T-helper 2 cell treated with Interferon-gamma antibody and Interleukin-4, amounts not matched to agents 100 ng/mL and 5 ng/mL, for 36 hours (primary cell): ENCODE data around the gene TRIM32. TPM values are rescaled to one million over a fixed set of nuclear protein-coding genes. Genes with fewer than 3 reads are reported as not detected.

Experiments used
- intact Hi-C: fragments of 100-400 bp; cut with micrococcal nuclease; formaldehyde crosslinking; loops from one replicate; pipeline ENCODE4 v1.15.1; 2023
- total RNA-seq: library from RNA; stranded (reverse); gene quantifications from 2 replicates; pipeline ENCODE4 v1.2.3, GENCODE V29; 2022

Gene TRIM32
- total RNA-seq, 1 donor from 2014 or later: 17.8 TPM

DNA sequence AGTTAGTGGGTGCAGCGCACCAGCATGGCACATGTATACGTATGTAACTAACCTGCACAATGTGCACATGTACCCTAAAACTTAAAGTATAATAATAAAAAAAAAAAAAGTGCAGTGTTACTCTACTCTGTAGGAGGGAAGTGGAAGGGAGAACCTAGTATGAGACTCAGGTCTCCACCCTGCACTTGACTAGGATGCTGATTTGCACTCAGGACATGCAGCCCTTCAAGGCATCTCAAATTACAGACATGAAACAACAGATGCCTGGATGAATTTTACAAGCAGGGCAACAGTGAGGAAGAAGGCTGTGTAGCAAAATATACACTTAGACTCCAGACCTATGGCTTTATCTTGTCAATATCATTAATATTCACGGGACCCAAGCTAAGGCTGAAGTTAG, 16.5 kb downstream of the TRIM32 start:
- intact Hi-C loops: no loop called here

DNA sequence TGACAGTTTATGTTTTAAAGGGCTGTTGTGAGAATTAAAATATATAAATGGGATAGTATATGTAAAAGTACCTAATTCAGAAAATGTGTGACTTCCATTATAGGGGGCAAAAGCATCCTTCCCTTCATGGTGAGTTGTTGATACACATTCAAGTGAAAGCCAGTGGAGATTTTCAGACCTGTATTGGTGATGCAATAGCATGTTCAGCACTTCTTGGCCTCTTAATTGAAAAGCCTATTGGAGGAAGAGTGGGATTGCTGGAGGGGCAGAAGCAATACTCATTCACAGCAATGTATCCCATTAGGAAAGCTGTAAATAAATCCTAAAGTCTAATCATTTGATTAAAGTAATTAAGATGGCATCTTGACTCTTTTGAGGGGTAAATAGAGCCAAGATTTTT, 17.4 kb downstream of the TRIM32 start:
- intact Hi-C loops: no loop called here

DNA sequence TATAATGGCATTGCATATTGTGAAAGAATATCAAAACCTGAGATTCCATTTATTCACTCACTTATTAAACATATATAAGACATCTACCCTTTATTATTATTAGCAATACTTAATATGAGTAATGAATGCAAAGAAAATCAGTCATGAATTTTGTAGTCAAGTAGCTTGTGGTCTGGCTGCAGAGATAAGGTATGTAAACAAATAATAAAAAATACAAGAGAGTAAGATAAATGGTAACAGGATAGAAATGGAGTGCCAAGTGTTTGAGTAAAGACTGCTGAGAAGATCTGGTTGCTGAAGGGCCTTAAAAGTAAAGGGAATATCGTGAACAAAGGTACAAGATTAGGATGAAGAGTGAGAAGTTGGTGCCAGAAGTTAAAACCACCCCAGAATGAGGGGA, 18.4 kb downstream of the TRIM32 start:
- intact Hi-C loops: no loop called here

DNA sequence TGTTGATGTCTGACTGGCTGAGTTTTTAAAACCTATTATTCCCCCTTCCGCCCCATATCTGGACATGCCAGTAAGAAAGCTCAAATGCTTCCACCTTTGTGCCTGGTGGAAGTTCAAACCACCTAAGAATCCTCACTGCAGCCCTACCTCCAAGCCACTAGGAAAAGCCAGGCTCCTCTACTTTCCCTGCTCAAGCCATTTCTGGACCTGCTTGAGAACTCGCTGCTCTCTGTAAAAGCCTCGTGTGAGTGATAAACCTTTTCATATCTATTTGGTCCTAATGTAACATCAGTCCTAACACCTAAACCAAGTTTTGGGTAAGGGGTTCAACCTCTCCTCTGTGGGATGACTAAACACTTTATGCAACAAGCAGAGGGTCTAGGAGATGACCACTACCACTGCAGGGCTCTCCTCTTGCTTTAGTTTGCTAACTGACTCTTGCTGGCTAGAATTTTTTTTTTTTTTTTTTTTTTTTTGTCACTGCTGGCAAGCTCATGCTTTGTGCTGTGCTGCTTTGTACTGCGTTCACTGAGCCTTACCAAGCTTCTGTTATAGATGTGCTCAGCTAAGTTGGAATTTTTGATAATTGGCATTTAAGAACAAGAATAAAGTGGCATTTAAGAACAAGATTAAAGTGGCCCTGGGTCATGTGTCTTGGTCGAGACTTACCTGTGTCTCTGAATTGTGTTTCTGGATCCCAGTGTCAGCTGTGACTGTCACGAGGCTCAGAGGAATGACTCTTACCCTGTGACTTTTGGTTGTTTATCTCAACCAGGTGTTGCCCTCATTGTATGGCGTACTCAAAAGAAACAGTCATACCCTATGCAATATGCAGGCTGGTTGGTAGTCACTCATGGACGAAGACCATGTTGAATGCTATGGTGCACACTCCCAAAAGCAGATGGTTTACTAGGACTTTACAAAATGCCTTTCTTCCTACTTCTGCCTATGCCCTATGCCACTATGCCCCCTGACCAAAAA, 19.5 kb downstream of the TRIM32 start:
- intact Hi-C loops: no loop called here

DNA sequence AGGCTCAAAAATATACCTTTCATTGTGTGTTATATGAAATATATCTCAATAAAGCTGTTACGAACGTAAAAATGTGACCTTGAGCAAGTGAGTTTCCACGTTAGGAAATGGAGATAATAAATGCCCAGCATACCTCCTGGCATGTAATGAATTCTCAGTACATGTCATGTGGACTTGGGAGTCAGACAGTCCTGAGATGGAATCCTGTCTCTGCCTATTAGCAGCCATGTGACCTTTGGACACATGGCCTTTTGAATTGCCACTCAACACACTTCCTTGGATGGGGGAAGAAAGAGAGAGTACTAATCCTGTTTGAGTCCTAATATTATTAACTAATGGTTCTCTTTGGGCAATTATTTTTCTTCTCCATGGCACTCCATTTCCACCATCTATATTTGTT, 25.7 kb downstream of the TRIM32 start:
- intact Hi-C loops: no loop called here

DNA sequence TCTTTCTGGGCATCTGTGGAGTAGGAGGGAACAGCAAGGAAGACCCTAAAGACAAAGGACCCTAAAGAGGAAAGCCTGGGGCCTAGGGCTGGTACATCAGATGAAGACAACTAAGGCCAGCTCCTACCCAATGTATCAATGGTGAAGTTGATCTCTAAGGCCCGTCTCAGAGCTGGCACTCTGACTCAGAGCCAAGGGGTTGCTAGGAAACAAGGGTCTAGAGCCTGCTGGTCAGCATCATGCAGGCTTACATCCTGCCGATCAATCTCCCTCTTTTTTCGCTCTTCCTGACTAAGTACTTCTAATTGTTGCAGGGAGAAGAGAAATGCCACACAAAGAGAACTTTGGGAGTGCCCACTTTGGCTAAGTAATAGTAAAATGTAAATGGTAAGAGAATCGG, 26.2 kb downstream of the TRIM32 start:
- intact Hi-C loops: no loop called here

DNA sequence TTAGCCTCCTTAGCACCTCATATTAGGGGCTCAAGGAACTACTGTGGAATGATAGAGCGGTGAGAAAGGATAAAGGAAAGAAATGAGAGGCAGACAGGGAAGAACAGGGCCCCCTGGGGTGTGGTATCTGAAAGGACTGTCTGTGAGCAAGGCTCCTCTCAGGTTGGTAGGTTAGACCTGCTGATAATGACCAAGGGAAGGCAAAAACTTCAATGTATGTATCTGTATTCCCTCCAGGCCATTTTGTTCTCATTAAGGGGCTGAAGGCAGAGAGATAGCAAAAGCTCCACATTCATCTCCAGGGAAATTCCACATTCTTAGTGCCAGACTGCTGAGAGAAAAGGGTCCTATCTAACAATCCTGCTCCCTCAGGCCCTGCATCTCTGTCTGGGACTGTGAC, 28.6 kb downstream of the TRIM32 start:
- intact Hi-C loops: no loop called here

DNA sequence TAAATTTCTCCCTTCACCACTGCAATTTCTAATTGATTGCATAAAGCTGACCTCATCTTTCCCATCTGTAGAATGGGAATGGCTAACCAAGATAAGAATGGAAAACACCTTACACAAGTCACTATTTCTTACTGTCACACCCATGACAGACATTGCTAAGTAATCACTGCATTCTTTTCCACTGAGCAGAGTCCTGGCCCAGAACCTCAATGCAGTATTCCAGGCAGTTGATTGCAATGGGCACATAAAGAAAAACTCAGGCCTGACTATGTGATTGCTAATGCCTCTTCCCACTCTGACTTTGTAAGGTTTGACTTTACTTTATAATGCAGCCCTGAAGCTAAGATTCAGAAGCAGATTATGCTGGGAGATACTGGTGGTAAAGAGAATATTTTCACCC, 29.3 kb downstream of the TRIM32 start:
- intact Hi-C loops: no loop called here

DNA sequence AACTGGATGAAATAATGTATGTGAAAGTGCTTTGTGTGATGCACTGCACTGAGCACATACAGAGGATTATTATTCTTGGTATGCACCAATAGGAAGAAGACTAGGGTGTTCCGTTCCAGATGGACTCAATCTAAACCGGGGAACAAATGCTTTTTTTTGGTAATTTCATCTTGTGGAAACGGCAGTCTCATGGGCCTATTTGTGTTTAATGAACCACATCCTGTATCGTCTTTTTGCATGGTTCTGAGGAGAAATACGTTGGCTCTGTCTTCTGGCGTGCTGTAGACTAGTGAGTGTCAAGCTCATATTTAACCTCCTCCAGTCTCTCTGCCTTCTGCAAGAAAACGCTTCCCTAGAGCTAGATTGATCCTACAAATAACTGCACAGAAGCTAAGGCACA, 30.0 kb downstream of the TRIM32 start:
- intact Hi-C loops: no loop called here

DNA sequence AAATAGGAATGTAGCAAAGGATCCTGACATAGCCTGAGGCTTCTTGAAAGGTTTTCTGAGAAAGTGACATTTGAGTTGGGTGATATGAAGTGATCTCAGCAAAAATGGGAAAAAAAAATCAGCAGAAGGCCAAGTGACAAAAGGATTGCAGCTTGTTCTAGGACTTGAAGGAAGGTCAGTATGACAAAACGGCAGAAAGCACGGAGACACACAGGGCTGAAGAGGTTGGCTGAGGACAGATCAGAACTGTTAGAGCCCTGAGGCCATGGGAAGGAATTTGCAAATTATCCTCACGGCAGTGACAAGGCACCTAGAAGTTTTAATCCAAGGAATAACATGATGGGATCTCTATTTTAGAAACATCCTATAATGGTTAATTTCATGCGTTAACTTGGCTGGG, 31.0 kb downstream of the TRIM32 start:
- intact Hi-C loops: no loop called here

DNA sequence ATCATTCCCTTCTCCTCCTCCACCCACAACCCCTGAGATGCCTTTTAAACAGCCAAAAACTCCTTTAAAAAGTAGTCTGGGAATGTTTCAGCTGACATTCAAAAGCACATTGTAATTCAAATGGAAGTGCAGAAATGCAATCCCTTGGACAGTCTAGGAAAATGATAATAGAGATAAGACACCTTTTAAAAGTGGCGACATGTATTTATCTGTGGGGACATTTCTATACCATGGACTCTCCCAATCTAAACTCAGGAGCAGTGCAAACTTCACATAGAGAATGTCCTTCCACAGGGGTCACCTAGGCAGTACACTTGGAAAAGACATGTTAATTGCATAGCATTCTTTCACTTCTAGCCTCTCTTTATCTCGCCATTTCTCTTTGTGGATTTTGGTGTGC, 33.0 kb downstream of the TRIM32 start:
- intact Hi-C loops: no loop called here

DNA sequence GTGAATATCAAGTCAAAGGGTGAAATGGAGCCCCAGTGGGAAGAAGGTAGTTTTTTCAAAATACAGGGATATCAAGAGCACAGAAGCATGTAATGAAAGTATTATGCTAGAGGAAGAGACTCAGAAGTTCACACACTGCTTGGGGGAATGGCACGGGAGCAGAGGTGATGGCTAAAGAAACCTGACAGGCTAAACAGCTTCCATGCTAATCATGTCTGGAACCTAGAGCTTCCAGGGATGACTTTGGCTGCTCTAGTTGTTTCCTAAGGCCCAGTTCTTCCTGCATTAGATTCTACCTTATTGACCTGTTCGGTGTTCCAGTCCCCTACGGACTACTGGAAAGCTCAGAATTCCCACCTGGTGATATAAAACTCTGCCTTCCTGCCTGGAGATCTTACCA, 34.3 kb downstream of the TRIM32 start:
- intact Hi-C loops: no loop called here

DNA sequence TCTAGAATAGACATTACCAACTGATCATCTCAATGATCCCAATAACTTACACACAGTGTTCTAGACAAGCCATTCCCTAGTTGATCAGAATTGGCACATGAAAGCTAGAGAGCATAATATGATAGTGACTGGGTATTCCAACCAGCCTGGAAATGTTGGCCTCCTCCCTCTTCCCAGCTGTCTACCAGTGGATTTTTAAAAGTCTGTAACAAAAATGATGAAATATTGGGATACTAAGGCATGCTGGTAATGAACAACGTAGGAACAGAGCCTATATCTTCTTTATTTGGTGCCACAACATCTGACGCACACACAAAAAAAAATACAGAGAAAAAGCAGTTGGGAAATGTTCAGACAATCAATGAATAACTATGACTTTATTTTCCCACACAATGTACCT, 34.8 kb downstream of the TRIM32 start:
- intact Hi-C loops: no loop called here

DNA sequence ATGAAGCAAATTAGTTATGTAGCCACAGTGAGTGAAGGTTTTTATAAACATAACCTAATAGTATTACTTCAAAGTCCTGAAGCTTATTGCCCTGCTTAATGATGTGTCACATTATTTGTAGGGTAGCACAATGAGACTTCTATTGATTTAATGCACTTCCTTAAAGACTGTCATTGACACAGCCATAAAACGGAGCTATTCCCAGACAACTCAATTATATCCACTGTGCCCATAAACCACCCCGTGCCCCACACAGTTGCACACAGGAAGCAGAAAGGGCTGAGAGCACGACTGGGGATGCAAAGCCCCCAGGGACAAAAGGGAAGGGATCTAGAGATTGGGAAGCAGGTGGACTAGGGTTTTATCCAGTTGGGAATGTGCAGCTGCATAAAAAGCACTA, 37.0 kb downstream of the TRIM32 start:
- intact Hi-C loops: no loop called here

DNA sequence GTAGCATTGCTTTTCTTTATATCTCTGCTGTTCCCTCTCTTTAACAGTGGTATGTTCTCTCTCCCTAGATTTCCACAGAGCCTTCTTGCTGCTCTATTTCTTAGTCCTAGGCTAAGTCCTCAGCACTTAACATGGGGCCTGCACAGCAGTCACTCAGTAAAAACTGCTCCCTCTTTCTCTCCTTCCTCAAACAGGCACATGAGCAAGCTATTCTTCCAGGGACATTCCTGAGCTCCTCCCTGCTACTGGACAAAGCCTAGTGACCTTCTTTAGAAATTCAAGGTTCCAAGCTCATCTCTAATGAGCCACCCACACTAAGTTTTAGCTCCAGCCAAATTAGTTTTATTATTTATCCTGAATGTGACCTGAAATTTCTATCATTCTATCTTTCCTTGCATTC, 39.5 kb downstream of the TRIM32 start:
- intact Hi-C loops: no loop called here

DNA sequence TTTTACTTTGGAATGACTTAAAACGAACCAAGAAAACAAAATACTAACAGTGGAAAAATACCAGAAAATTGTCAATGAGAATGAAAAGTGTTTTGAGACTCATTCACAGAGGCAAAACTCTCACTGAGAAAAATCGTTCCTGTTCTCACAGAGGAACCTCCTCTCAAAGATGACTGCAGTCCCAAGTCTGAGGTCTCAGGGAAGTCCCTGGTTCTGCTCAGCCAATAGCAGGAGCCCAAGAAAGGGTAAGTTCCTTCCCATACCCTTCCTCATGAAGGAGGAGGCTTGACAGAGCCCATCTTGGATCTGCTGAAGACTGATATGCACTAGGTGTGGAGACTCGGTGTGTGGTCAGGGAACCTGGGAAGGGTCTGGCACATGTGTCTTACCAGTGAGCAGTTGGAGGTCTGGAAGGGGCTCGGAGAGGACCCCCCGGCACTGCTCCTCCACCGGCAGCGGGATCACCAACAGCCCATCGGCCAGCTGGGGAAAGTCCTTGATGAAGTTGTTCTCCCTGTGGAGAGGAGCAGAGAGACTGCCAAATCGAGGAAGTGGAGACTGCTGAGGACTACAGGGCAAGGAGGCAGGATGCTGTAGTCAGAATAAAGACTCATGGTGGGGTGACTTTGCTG, 46.0 kb downstream of the TRIM32 start:
- intact Hi-C loops: no loop called here

DNA sequence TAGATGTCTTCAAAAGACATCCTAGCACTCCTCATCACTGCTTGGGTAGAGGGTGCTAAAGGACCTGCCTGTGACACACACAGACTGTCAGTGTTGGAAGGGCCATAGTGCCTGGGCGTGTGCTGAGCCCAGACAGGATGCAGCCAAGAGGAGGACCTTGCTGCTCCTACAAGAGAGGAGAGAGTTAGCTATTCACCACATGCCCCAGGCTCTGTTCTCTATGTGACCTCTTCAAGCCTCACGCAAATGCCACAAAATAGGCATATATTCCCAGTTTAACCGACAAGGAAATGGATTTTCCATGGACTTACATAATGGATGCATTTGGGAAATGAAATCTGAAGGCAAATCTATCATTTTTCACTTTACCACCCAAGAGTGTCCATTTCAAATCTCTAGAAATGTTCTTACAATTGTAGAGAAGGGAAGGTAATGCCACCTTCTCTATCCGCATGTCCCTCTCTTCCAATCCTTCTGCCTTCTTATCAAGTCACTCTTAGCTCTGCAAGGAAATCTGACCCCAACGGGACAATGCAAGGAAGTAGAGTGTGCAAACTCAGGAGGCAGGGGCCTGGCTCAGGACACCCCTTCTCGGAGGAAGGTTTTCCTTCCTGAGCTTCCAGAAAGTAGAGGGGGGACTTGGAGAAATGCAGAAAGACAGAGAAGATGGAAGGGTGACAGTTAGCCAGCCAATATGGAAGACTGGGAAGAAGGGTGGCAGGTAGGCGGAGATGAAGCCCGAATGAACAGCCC, 49.5 kb downstream of the TRIM32 start:
- intact Hi-C loops: loop anchor here (1.0 kb wide), 1 partner anchor 124 kb away; no protein-coding TSS in a partner anchor

DNA sequence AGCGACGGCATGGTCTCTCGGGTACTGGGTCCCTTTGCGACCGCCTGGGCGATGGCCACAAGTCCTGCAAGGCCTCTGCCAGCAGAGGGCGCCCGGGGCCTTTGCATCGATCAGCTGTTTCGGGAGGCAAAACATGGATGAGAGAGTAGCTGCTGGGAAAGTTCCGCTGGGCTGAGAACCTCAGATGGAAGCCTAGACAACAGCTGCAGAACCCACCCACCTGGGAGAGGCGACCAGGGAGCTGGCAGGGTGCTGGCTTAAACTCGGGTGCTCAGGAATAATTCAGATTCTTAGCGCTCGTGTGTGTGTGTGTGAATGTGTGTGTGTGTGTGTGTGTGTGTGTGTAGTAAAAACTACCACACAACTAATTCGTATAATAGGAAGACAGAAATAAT, 50.0 kb downstream of the TRIM32 start:
- intact Hi-C loops: loop anchor here (1.0 kb wide), 1 partner anchor 123 kb away; no protein-coding TSS in a partner anchor

DNA sequence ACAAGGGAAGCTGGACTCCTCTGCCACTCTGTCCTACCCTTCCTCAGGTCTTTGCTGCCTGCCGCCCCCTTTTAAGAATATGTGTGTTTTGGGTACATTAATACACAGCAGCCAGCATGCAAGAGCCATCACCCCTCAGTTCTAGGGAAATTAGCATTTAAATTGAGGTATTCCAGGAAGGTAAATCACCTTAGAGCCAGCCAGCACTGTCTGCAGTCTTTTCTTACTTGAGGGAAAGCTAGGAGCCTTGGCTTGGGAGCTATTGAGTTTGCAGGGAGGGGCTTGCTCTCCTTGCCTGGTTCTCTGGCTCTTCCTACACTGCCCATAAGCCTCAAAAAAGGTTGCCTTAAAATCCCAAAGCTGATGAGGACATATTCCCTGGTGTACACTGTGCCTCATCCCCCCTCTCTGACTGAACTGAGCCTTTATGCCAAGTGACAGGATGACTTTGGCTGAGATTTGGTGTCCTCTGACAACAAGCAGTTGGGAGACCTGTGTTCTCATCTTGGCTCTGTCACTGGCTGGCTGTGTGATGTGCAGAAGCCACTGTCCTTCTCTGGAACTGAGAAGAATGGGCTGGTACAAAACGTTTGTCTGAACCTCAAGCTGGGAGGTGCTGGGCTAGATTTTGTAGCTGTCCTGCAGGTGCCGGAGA, 54.1 kb downstream of the TRIM32 start:
- intact Hi-C loops: no loop called here

DNA sequence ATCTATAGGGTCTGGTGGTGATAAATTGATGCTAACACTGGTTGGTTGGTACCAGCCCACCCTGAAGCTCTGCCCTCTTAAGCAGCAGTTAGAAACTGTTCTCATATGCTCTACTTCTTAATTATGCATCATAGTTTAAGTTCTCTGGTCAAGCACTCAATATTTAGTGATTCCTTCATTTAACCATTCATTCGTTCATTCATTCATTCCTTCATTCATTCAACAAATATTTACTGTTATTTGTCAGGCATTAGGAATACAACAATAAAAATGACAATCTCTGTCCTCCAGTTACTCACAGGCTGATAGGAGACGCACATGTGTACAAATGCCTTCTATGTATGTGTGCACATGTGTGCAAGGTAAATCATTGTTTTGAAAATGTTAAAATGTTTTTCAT, 54.6 kb downstream of the TRIM32 start:
- intact Hi-C loops: no loop called here

DNA sequence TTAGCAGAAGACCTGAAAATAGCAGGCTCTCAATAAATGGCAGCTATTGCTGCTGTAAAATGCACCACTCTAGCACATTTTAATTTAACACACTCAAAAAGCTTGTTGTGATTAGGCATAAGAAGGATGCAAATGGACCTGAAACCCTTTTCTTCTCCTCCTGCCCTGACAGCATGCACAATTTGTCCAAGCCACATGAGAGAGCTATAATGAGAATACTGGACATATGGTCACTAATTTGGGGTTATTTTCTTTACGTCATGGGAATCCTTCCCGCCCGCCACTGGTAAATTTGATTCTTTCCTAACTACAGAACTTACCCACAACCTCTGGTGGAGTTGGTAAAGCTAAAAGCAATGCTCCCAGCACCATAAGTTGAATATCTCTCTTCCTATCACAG, 62.1 kb downstream of the TRIM32 start:
- intact Hi-C loops: no loop called here
